ENCODE measurements around the gene KCTD21.

The KCTD21 gene

GRCh38 chr11:78205691-78206090, 17.3 kb upstream of the KCTD21 start:
- TF ChIP-seq CTCF (IDR thresholded peaks at IDR 0.05; ENCODE audit: borderline replicate concordance, insufficient read depth, low read depth, low read length) = no peak
- H3K4me3 ChIP-seq (ENCODE audit: low read depth, low read length) = no peak overlapping the region

- TF ChIP-seq CTCF (IDR thresholded peaks at IDR 0.05; ENCODE audit: borderline replicate concordance, insufficient read depth, low read depth, low read length) = no peak
- H3K4me3 ChIP-seq (ENCODE audit: low read depth, low read length) = no peak overlapping the region
Measured at GRCh38 chr11:78205256-78205655, 16.8 kb upstream of the KCTD21 start.

GRCh38 chr11:78203184-78203583, 14.8 kb upstream of the KCTD21 start:
- no peak overlapping the region for H3K4me3 ChIP-seq (ENCODE audit: low read depth, low read length)
- TF ChIP-seq CTCF (IDR thresholded peaks at IDR 0.05; ENCODE audit: borderline replicate concordance, insufficient read depth, low read depth, low read length) = no peak

- H3K4me3 ChIP-seq (ENCODE audit: low read depth, low read length) = no peak overlapping the region
- no peak for TF ChIP-seq CTCF (IDR thresholded peaks at IDR 0.05; ENCODE audit: borderline replicate concordance, insufficient read depth, low read depth, low read length)
Measured at GRCh38 chr11:78202733-78203167, 14.3 kb upstream of the KCTD21 start.

- H3K4me3 ChIP-seq (ENCODE audit: low read depth, low read length) = no peak overlapping the region
- TF ChIP-seq CTCF (IDR thresholded peaks at IDR 0.05; ENCODE audit: borderline replicate concordance, insufficient read depth, low read depth, low read length) = no peak
Measured at GRCh38 chr11:78201096-78201818, 12.8 kb upstream of the KCTD21 start.

GRCh38 chr11:78200553-78200952, 12.1 kb upstream of the KCTD21 start:
- H3K4me3 ChIP-seq (ENCODE audit: low read depth, low read length) = no peak overlapping the region
- no peak for TF ChIP-seq CTCF (IDR thresholded peaks at IDR 0.05; ENCODE audit: borderline replicate concordance, insufficient read depth, low read depth, low read length)

GRCh38 chr11:78200061-78200460, 11.6 kb upstream of the KCTD21 start:
- no peak for TF ChIP-seq CTCF (IDR thresholded peaks at IDR 0.05; ENCODE audit: borderline replicate concordance, insufficient read depth, low read depth, low read length)
- no peak overlapping the region for H3K4me3 ChIP-seq (ENCODE audit: low read depth, low read length)

Data from GM12875 (cell line).